ENCODE data around the gene CCT7.
"Not testable (repeated sequence)": the region's sequence is repeated elsewhere in the genome, so short reads cannot be mapped to it uniquely, and the experiment has no call there.

CCT7 gene

DNA sequence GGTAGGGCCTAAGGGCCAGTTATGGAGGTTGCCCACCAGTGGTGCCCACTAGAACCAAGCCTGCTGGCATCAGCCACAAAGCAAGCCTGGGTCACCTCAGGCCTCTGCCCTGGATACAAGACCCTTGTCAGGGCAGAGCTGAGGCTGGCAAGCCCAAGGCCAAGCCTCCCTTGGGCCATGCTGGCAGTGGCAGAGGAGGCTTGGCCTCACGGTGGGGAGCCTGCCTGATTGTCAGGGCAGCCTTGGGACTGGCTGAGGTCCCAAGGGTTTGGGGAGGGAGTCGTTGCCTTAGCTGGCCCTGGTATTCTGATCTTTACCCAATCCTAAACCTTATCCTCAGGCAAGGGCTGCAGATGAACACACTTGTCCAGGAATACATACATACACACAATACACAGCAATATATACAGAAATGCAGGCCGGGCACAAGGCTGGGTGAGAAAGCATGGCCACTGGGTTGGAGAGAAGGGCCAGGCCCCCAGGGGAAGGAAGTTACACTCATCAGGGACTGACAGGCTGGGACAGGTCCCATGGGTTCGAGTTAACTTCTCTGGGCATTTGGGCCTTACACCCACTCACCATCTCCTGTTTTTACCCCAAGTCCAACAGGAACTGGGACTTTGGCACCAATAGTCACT is 21.0 kb downstream of the CCT7 start:
- no peak for ATAC-seq (replicated peaks)
- H3K4me1 Mint-ChIP-seq = peaks cover 4 to 6% of the 10 kb centered on the region in 2 donors

DNA sequence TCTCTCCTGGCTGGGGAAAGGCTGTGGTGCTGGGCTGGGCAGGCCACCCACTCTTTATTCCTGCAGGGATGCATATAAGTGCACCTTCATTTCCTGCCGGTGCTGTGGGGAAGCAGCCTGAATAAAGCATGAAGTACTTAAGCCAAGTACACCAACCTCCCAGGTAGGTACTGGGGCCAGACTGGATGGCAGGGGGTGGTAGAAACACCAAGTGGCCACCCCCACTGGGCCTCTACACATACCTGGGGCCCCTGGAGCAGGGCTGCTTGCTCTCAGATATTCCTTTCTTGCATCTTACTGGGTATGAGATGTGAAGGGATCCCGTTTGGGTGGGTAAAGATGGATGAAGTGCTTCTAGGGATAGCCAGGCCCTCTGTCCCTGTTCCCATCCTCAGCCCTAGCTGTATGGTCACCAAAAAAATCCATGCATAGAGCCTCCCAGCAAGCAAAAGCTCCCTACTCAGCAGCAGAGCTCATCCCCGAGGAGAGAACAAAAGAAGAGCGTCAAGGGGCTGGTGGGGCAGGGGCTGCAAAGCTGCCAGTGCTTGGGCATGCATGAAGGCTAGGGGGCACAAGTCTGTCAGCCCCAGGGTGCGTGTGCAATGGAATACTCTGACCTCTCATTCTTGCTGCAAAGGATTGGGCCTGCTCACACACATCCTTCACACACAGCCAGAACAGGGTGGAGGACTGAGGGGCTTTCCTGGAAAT is 22.0 kb downstream of the CCT7 start:
- H3K36me3 Mint-ChIP-seq = peaks cover 19 to 51% of the 10 kb centered on the region in 2 donors
- H3K27ac Mint-ChIP-seq = peak overlapping the region; percentile 70
- no peaks in the 10 kb centered on the region for H3K27me3 Mint-ChIP-seq
- no peak overlapping the region for H3K4me3 Mint-ChIP-seq
- no peaks in the 10 kb centered on the region for H3K9me3 Mint-ChIP-seq
- H3K4me1 Mint-ChIP-seq = peaks cover 4 to 6% of the 10 kb centered on the region in 2 donors
- ATAC-seq (replicated peaks) (peak in 1 of 2 donors; percentile 15), DNase-seq (no peak)

More for the DNA sequence above, 21.0 kb downstream of the CCT7 start:
- Mint-ChIP-seq H3K4me3 (no peak overlapping the region), H3K27ac (peak overlapping the region; percentile 81), H3K27me3 (no peaks in the 10 kb centered on the region), H3K36me3 (peaks cover 17 to 56% of the 10 kb centered on the region in 2 donors), H3K9me3 (no peaks in the 10 kb centered on the region)
- no peak for DNase-seq

DNA sequence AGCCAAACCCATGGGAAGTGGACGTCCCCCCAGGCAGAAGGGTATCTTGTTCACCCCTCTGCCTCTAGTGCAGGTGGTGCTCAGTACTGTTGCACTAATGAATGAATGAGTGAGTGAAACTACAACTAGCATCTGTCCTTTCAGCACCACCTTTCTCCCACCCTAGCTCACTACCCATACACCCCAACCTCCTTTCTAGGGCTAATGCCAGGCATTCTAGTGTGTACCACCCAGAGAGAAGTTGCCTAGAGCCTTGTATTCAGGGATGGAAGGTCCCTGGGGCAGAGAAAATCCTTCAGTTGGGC is 22.5 kb downstream of the CCT7 start:
- peak in 1 of 2 donors; percentile 6 for ATAC-seq (replicated peaks)
- Mint-ChIP-seq H3K9me3 (no peaks in the 10 kb centered on the region), H3K36me3 (peaks cover 19 to 50% of the 10 kb centered on the region in 2 donors), H3K27ac (peak overlapping the region; percentile 70), H3K4me3 (no peak overlapping the region), H3K4me1 (peaks cover 4 to 6% of the 10 kb centered on the region in 2 donors), H3K27me3 (no peaks in the 10 kb centered on the region)
- no peak for DNase-seq

DNA sequence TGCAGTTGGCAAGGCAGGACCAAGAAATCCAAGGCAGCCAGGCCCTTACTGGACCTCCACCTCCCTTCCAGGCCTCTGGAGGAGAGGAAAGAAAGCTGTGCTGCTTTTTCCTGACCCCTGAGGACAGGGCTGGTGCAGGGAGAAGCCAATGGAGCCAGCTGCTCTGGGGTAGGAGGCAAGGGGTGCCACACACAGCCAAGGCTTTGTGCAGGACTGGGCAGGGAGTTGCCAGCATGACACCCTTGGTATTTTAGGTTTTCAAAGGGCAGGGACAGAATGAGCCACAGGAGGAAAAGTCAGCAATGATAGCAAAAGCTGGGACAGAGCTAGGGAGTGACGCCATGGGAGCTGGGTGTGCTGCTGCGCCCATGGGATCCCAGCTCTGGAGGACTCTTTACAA is 22.9 kb downstream of the CCT7 start:
- H3K4me1 Mint-ChIP-seq = peaks cover 4 to 6% of the 10 kb centered on the region in 2 donors
- H3K9me3 Mint-ChIP-seq = no peaks in the 10 kb centered on the region
- no peaks in the 10 kb centered on the region for H3K27me3 Mint-ChIP-seq
- no peak for DNase-seq
- peaks cover 19 to 50% of the 10 kb centered on the region in 2 donors for H3K36me3 Mint-ChIP-seq
- H3K4me3 Mint-ChIP-seq = no peak overlapping the region
- H3K27ac Mint-ChIP-seq = peak overlapping the region; percentile 70
- no peak for ATAC-seq (replicated peaks)

DNA sequence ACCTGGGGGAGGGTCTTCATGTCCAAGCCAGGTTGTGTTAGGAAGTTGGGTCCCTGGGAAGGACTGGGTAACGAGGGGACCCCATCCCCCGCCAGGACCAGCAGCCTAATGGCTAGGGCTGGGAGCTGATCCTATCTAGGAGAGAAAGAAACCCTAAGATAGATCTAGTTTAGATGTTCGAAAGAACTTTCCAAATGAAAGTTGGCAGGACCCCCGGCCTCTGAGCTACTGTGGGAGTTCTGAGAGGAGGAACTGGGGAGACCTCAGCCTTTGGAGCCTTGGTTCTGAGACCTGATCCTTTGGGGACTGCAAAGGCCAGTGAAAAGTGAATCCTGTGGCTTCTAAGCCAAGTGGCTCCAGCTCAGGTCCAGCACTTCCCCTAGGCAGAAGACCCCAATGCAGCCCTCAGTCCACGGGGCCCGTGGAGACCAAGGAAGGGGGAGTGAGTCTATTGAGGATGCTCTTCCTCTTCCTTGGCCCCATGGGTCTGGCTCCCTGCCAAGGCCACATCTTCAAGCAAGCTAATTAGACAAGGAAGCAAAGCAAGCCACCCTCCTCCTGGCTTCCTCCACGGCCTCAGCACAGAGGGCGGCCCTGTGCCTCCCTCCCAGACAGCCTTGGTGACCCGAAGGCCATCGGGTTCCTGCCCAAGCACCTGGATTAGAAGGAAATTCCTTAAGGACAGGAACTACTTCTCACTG is 23.5 kb downstream of the CCT7 start:
- DNase-seq (no peak), ATAC-seq (replicated peaks) (no peak)
- no peaks in the 10 kb centered on the region for H3K9me3 Mint-ChIP-seq
- H3K4me1 Mint-ChIP-seq = peaks cover 4 to 6% of the 10 kb centered on the region in 2 donors
- no peaks in the 10 kb centered on the region for H3K27me3 Mint-ChIP-seq
- peaks cover 19 to 46% of the 10 kb centered on the region in 2 donors for H3K36me3 Mint-ChIP-seq
- H3K4me3 Mint-ChIP-seq = no peak overlapping the region
- peak overlapping the region; percentile 70 for H3K27ac Mint-ChIP-seq

DNA sequence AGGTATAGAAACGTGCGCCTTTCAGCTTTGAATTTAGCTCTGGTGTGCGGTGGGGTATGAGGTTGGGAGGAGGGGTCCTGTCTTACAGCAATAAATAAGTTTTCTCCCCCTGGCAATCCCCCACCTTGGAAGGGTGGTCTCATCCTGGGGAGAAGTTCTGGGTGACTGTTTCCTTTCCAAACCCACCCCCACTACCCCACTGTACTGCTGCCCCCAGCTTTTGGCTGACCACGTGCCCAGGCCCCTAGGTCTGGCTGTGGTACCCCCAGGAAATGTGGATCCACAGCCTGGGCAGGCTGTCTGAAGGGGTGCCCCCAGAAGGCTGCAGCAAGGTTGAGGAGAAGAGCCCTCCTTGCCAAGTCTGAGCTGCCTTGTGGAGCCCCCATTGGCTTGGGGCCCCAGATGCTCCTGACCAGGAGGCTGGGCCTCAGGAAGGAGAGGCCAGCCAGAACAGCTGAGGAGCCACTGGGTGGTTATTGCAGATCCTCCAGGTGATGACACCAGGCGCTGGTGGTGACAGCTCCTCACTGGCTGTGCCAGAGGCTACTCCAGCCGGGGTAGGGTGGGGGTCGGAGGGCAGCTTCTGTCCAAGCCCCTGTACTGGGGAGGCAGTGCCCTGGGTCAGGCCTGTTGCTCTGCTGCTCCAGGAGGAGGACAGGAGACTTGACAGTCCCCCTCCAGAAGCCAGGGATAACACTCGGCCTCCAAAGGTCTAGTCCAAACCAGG is 24.2 kb downstream of the CCT7 start:
- H3K4me3 Mint-ChIP-seq = no peak overlapping the region
- DNase-seq (no peak), ATAC-seq (replicated peaks) (no peak)
- no peaks in the 10 kb centered on the region for H3K9me3 Mint-ChIP-seq
- H3K36me3 Mint-ChIP-seq = peaks cover 23 to 44% of the 10 kb centered on the region in 2 donors
- no peak overlapping the region for H3K27ac Mint-ChIP-seq
- H3K4me1 Mint-ChIP-seq = peaks cover 4 to 6% of the 10 kb centered on the region in 2 donors
- H3K27me3 Mint-ChIP-seq = no peaks in the 10 kb centered on the region

DNA sequence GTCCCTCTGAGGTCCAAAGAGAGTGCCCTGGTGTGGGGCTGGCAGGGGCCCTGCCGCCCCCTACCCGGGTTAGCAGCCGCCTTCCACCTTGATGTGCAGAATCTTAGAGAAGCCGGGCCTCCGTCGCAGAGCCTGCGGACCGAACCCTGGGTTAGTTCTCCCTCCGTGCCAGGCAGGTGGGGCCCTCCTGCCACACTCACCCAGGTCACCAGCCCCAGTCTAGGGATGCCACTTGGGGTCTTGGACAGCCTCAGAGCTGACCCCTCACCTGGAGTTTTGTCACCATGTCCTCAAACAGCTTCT is 24.8 kb downstream of the CCT7 start:
- no peak for DNase-seq
- Mint-ChIP-seq H3K4me1 (peaks cover 4 to 6% of the 10 kb centered on the region in 2 donors), H3K27me3 (no peaks in the 10 kb centered on the region), H3K36me3 (peaks cover 28 to 46% of the 10 kb centered on the region in 2 donors), H3K4me3 (no peak overlapping the region), H3K9me3 (no peaks in the 10 kb centered on the region), H3K27ac (peak overlapping the region; percentile 65)
- no peak for ATAC-seq (replicated peaks)

DNA sequence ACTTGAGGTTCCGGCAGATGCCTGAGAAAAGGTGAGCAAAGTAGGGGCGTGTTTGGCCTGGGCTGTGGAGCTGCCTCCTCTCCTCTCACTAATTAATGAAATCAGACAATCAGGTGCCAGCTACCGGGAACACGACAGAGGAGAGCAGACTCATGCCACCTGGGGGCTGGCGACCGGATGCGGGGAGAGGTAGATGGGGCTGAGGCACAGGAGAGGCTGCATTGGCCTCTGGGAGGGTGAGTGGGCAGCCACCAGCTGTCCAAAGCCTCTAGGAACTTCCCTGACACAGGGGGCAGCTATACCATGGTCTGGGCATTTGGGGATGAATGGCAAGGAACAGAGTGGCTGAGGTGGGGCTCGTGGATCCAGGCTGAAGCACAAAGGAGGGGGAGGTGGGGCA is 25.2 kb downstream of the CCT7 start:
- H3K4me3 Mint-ChIP-seq = no peak overlapping the region
- H3K27me3 Mint-ChIP-seq = no peaks in the 10 kb centered on the region
- ATAC-seq (replicated peaks) (no peak), DNase-seq (no peak)
- H3K9me3 Mint-ChIP-seq = no peaks in the 10 kb centered on the region
- peaks cover 4 to 6% of the 10 kb centered on the region in 2 donors for H3K4me1 Mint-ChIP-seq
- H3K27ac Mint-ChIP-seq = peak overlapping the region; percentile 65
- peaks cover 31 to 47% of the 10 kb centered on the region in 2 donors for H3K36me3 Mint-ChIP-seq

DNA sequence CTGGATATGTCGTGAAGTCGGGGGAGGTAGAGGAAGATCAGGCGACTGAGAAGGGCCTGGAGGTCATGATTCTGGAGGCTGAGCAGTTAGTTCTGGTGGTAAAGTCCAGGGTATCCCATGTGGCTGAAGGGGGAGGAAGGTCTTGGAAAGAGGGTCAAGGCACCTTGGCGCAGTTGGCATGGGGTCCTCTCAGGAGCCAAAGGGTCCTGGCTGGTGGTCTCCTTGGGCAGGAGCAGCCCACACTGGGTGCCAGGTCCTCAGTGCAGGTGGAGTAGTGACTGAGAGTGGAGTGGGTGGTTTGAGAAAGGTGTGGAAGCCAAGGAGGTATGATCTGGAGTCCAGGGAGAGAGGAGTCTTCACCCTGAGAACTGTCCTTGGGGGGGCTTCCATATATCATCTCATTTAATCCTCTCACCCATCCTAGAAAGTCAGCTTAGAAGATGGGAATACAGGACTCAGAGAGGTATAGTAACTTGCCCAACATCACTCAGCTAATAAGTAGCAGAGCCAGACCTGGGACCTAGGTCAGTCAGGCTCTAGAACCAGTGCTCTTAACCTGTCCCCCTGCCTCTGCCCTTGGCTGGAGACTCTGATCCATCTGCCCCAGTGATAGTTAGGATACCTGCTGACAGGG is 25.7 kb downstream of the CCT7 start:
- peak overlapping the region; percentile 38 for H3K27ac Mint-ChIP-seq
- DNase-seq (no peak), ATAC-seq (replicated peaks) (no peak)
- no peaks in the 10 kb centered on the region for H3K27me3 Mint-ChIP-seq
- no peak overlapping the region for H3K4me3 Mint-ChIP-seq
- peaks cover 27 to 47% of the 10 kb centered on the region in 2 donors for H3K36me3 Mint-ChIP-seq
- H3K9me3 Mint-ChIP-seq = no peaks in the 10 kb centered on the region
- peaks cover 4 to 5% of the 10 kb centered on the region in 2 donors for H3K4me1 Mint-ChIP-seq

DNA sequence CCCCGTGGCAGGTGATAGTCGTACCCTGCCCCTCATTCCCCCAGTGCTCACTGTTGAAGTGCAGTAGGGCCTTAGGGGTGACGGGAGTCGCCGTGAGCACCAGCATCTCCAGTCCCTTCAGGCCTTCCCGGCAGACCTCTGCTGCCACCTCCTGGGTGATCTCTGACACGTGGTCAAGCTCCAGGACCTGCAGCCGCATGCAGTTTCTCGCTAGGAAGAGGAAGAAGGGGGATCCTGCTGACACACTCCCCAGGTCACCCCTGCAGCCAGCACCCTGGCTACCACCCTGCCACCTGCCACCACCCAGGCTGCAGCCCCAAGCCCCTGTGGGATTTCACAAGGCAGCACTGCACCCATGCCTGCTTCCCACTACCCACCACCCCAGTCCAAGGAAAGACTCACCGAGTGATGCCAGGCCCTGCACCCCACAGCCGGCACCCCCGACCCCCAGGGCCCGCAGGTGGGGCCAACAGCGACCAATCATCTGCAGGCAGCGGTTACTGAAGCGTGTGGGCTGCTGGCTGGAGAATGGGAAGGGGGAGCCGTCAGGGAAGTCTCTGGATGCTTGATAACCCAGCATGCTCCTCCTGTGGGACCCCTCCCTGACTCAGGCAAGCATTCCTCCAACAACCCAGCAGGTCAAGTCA is 26.4 kb downstream of the CCT7 start:
- Mint-ChIP-seq H3K27ac (no peak overlapping the region), H3K9me3 (no peaks in the 10 kb centered on the region), H3K4me1 (peaks cover 0 to 4% of the 10 kb centered on the region in 2 donors), H3K36me3 (peaks cover 28 to 41% of the 10 kb centered on the region in 2 donors), H3K27me3 (no peaks in the 10 kb centered on the region), H3K4me3 (no peak overlapping the region)
- peak in 1 of 2 donors; percentile 27 for ATAC-seq (replicated peaks)
- no peak for DNase-seq

DNA sequence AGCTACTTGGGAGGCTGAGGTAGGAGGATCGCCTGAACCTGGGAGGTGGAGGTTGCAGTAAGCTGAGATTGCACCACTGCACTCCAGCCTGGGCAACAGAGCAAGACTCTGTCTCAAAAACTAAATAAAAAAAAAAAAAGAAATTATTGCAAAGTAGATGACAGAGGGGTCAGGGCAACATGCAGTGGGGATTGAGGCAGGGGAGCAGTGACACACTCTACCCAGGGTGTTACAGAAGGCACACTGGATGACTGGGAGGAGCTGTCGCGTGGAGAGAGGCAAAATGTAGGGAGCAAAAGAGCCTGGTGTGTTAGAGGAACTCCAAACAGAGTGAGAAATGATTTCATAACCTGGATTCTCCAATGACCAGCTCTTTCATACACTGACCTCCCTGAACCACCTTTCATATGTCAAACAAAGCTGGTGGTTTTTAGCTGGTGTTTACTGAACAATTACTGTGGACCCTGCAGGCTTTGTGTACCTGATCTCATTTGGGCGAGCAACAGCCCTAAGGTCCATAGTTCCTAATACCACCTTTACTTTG is 28.1 kb downstream of the CCT7 start:
- H3K4me1 Mint-ChIP-seq = peaks cover 0 to 6% of the 10 kb centered on the region in 2 donors
- no peaks in the 10 kb centered on the region for H3K27me3 Mint-ChIP-seq
- H3K9me3 Mint-ChIP-seq = no peaks in the 10 kb centered on the region
- DNase-seq = no peak
- peaks cover 32 to 39% of the 10 kb centered on the region in 2 donors for H3K36me3 Mint-ChIP-seq
- no peak overlapping the region for H3K27ac Mint-ChIP-seq
- H3K4me3 Mint-ChIP-seq = no peak overlapping the region
- ATAC-seq (replicated peaks) = no peak

DNA sequence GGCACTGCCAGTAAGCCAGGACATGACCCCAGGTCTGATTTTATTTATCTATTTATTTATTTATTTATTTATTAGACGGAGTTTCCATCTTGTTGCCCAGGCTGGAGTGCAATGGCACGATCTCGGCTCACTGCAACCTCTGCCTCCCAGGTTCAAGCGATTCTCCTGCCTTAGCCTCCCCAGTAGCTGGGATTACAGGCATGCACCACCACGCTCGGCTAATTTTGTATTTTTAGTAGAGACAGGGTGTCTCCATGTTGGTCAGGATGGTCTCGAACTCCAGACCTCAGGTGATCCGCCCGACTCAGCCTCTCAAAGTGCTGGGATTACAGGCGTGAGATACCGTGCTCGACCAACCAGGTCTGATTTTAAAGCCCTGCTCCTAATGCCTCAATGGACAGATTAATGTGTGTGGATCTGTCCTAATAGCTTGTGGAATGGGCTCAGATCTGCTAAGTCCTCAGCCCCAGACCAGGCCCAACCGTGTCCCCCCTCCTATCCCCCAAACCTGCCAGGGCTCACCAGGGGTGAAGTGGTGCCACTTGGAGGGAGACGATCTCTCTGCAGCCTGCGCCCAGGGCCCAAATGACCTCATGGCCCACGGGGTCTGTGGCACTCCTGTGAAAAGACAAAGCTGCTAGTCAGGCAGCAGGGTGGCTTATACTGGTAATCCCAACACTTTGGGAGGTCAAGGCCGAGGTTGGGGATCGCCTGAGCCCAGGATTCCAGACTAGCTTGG is 28.8 kb downstream of the CCT7 start:
- not testable (repeated sequence) for ATAC-seq (replicated peaks); H3K4me3 Mint-ChIP-seq; DNase-seq; H3K4me1 Mint-ChIP-seq; H3K27me3 Mint-ChIP-seq; H3K9me3 Mint-ChIP-seq
- Mint-ChIP-seq H3K27ac (peak overlapping the region; percentile 77), H3K36me3 (peaks cover 34 to 42% of the 10 kb centered on the region in 2 donors)

All from stimulated activated naive B cell treated with anti-CD40 and anti-IgM and Interleukin-4, amounts not matched to agents 10 μg/mL and 1 μg/mL and 100 μg/mL, for 72 hours (primary cell).